NCI-H345 treated with DMSO at 0.1 percent for 48 hours (cell line): ENCODE results near the gene L3MBTL4.

Experiments used
- DNase-seq: peaks from one replicate; lab custom pipeline; 2025; ENCODE audit not compliant: unreplicated experiment; lab: John Stamatoyannopoulos, UW

The L3MBTL4 gene

GRCh38 chr18:6366776-6367175, 47.9 kb downstream of the L3MBTL4 start:
- no peak for DNase-seq

- no peak for DNase-seq
Measured at GRCh38 chr18:6365385-6365784, 49.3 kb downstream of the L3MBTL4 start.

GRCh38 chr18:6363216-6363615, 51.5 kb downstream of the L3MBTL4 start:
- DNase-seq = no peak

- no peak for DNase-seq
Measured at GRCh38 chr18:6362559-6363129, 52.1 kb downstream of the L3MBTL4 start.

- no peak for DNase-seq
Measured at GRCh38 chr18:6357668-6358067, 57.0 kb downstream of the L3MBTL4 start.

- no peak for DNase-seq
Measured at GRCh38 chr18:6355789-6356589, 58.7 kb downstream of the L3MBTL4 start.

GRCh38 chr18:6352275-6352674, 62.4 kb downstream of the L3MBTL4 start:
- DNase-seq = no peak

GRCh38 chr18:6342990-6343389, 71.7 kb downstream of the L3MBTL4 start:
- DNase-seq = no peak

GRCh38 chr18:6341709-6342108, 73.0 kb downstream of the L3MBTL4 start:
- DNase-seq = no peak

GRCh38 chr18:6341303-6341702, 73.4 kb downstream of the L3MBTL4 start:
- no peak for DNase-seq

- DNase-seq = no peak
Measured at GRCh38 chr18:6340121-6340520, 74.6 kb downstream of the L3MBTL4 start.

GRCh38 chr18:6336239-6336638, 78.5 kb downstream of the L3MBTL4 start:
- DNase-seq = no peak

GRCh38 chr18:6333981-6334380, 80.7 kb downstream of the L3MBTL4 start:
- DNase-seq = no peak

GRCh38 chr18:6331872-6332271, 82.8 kb downstream of the L3MBTL4 start:
- DNase-seq = no peak

GRCh38 chr18:6330786-6331185, 83.9 kb downstream of the L3MBTL4 start:
- DNase-seq = no peak

- no peak for DNase-seq
Measured at GRCh38 chr18:6328621-6329010, 86.1 kb downstream of the L3MBTL4 start.

- DNase-seq = no peak
Measured at GRCh38 chr18:6327895-6328620, 86.7 kb downstream of the L3MBTL4 start.

GRCh38 chr18:6327485-6327884, 87.2 kb downstream of the L3MBTL4 start:
- DNase-seq = no peak

- no peak for DNase-seq
Measured at GRCh38 chr18:6326566-6326965, 88.1 kb downstream of the L3MBTL4 start.

GRCh38 chr18:6323319-6323889, 91.3 kb downstream of the L3MBTL4 start:
- no peak for DNase-seq

GRCh38 chr18:6315517-6316331, 99.0 kb downstream of the L3MBTL4 start:
- DNase-seq = no peak
